Measurements from ENCODE around the gene THOP1.

- TF ChIP-seq, protein P1, sequence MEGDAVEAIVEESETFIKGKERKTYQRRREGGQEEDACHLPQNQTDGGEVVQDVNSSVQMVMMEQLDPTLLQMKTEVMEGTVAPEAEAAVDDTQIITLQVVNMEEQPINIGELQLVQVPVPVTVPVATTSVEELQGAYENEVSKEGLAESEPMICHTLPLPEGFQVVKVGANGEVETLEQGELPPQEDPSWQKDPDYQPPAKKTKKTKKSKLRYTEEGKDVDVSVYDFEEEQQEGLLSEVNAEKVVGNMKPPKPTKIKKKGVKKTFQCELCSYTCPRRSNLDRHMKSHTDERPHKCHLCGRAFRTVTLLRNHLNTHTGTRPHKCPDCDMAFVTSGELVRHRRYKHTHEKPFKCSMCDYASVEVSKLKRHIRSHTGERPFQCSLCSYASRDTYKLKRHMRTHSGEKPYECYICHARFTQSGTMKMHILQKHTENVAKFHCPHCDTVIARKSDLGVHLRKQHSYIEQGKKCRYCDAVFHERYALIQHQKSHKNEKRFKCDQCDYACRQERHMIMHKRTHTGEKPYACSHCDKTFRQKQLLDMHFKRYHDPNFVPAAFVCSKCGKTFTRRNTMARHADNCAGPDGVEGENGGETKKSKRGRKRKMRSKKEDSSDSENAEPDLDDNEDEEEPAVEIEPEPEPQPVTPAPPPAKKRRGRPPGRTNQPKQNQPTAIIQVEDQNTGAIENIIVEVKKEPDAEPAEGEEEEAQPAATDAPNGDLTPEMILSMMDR (IDR thresholded peaks at IDR 0.05), result no peak
- no peak for TF ChIP-seq POLR2A (IDR thresholded peaks at IDR 0.05)
- no peak for TF ChIP-seq EP300 (IDR thresholded peaks at IDR 0.05)
Measured at GRCh38 chr19:2766594-2767372, 18.5 kb upstream of the THOP1 start.
